Muscle of leg (tissue), 11 donors: ENCODE results near the gene FXYD6. TPM values are rescaled to one million over a fixed set of nuclear protein-coding genes. Genes with fewer than 3 reads are reported as not detected.

Experiments used
- DNase-seq: peaks from one replicate; pipeline ENCODE4 v3.0.0; 2013
- H3K27ac ChIP-seq: one replicate; pipeline ENCODE4 v1.5.1; 2013; ENCODE audit warnings: mild to moderate bottlenecking, low read length, control low read depth
- H3K27me3 ChIP-seq: one replicate; pipeline ENCODE4 v1.6.1; 2013; ENCODE audit warnings: low read length; ENCODE audit not compliant: control insufficient read depth, insufficient read depth
- H3K36me3 ChIP-seq: one replicate; pipeline ENCODE4 v1.6.1; 2013; ENCODE audit warnings: low read length; ENCODE audit not compliant: control insufficient read depth, insufficient read depth
- H3K4me1 ChIP-seq: one replicate; pipeline ENCODE4 v1.6.1; 2013; ENCODE audit warnings: low read length; ENCODE audit not compliant: control insufficient read depth, insufficient read depth
- H3K4me3 ChIP-seq: one replicate; pipeline ENCODE4 v1.5.1; 2013; ENCODE audit warnings: low read length, control low read depth
- H3K9me3 ChIP-seq: replicated peaks from 2 replicates; pipeline ENCODE4 v1.6.1; 2013; ENCODE audit warnings: low read depth, low read length; ENCODE audit not compliant: control insufficient read depth
- WGBS: methylation state at CpG from one replicate; pipeline ENCODE4 v1.1.5; 2013; ENCODE audit warnings: missing lambda C conversion rate; ENCODE audit not compliant: insufficient coverage; 5-methylcytosine and 5-hydroxymethylcytosine counted together
- polyA plus RNA-seq, 8 donors: library from polyadenylated mRNA; unstranded; fragments of 120-200 nt; gene quantifications; one replicate each; pipeline versions ENCODE4 v1.2.1 to v1.2.3, GENCODE V29; 2013; ENCODE audit warnings: inconsistent platforms in 1 of 8, low replicate concordance in 1 of 8; ENCODE audit not compliant: insufficient read length in 8 of 8, insufficient read depth in 1 of 8
- total RNA-seq: library from RNA; stranded (reverse); fragments of 120-200 nt; gene quantifications from one replicate; pipeline ENCODE4 v1.2.4, GENCODE V29; 2013

FXYD6 gene
- total and polyA plus RNA-seq, 9 donors: 103 to 209 (median 173) TPM

DNA sequence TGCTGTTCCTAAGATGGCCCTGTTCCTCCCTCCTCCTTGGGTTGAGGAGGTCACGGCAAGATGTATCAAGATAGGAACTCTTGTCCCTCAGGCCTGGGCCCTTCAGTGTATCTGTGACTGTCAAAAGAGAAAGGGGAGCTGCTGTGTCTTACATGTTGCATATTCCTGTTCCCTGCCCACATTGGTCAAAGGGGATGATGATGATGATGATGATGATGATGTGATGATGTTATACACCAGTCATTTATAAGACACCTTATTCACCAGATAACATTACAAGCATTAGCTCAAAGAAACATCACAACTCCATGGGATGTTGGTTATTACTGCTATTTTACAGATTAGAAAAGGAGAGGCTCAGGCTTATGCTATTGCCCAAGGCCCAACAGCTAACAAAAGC lies 13.7 kb downstream of the FXYD6 start:
- H3K27me3 ChIP-seq: no peaks in the 10 kb centered on the region
- peaks cover 14% of the 10 kb centered on the region for H3K36me3 ChIP-seq
- peak overlapping the region; percentile 85 for H3K27ac ChIP-seq
- H3K4me3 ChIP-seq: no peak overlapping the region
- peaks cover 65% of the 10 kb centered on the region for H3K4me1 ChIP-seq
- no CpG with 5 or more reads among the region's 1 CpG for WGBS
- no peak for DNase-seq
- H3K9me3 ChIP-seq: no peaks in the 10 kb centered on the region

GRCh38 chr11:117862019-117862725 lies 14.3 kb downstream of the FXYD6 start:
- Histone ChIP-seq H3K27me3 (no peaks in the 10 kb centered on the region), H3K4me3 (no peak overlapping the region), H3K36me3 (peaks cover 13% of the 10 kb centered on the region), H3K27ac (peak overlapping the region; percentile 85), H3K4me1 (peaks cover 65% of the 10 kb centered on the region), H3K9me3 (no peaks in the 10 kb centered on the region)
- 24% methylated on average over 8 of the region's 12 CpGs for WGBS
- no peak for DNase-seq

DNA sequence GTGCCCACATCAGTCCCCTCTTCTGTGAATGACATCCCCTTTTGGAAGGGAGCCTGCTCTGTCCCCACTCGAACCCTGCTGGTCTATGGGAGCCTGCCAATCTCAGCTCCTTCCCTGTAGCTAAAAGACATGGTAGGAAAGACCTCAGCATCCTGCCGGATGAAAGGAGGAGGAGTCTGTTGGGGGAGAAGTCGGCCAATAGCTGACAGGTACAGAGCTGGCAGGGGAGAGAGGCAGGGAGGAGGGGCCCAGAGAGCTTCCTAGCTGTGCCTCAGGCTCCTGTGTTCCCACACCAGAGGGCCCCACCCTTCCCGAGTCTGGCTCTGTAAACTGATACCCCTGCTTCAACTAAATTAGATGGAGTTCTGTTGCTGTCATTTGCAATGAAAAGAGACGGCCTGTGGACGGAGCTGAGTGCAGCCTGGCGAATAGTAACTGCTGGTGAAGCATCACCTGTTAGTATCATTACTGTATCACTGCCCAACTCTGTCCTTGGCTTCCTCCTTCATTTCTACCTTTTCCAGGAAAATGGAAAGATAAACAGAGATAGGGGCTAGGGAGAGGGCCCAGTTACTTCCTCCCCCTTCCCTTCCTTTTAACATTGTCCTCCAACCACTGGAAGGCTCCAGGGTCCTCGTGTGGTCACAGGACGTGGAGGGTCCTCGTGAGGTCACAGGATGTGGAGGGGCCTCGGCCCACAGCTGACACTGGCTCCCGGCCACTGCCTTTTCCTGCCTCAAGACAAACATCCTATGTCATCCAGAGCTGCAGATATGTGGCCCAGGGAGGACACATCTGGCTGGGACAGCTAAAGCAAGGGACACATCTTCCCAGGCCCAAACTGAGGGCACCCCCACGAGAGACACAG lies 15.1 kb downstream of the FXYD6 start:
- 24% methylated on average over 5 of the region's 13 CpGs for WGBS
- Histone ChIP-seq H3K4me1 (peaks cover 58% of the 10 kb centered on the region), H3K36me3 (peaks cover 10% of the 10 kb centered on the region), H3K27me3 (no peaks in the 10 kb centered on the region), H3K27ac (peak overlapping the region; percentile 85), H3K4me3 (no peak overlapping the region), H3K9me3 (no peaks in the 10 kb centered on the region)
- DNase-seq: peak; percentile 87

DNA sequence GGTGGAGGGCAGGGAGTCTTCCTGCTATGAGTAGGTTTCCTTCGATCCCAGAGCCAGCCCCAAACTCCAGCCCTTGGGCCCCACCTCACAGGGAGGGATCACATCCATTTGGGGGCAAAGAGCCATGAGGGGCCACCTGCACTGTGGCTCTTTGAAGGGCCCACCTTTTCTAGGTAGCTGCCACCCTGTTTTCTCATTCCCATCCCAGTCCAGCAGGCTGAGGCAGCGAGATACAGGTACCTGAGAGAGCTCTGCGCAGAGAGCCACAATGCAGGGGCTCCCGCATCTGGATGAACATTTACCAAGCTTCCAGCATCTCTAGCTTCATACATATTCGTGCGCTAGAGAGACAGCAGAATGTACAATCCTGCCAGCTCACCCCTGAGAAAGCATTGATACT lies 16.3 kb downstream of the FXYD6 start:
- DNase-seq: no peak
- H3K36me3 ChIP-seq: peaks cover 8% of the 10 kb centered on the region
- no peaks in the 10 kb centered on the region for H3K27me3 ChIP-seq
- H3K27ac ChIP-seq: peak overlapping the region; percentile 13
- peaks cover 52% of the 10 kb centered on the region for H3K4me1 ChIP-seq
- H3K9me3 ChIP-seq: no peaks in the 10 kb centered on the region
- 57% methylated on average over 6 of the region's 6 CpGs for WGBS
- no peak overlapping the region for H3K4me3 ChIP-seq

DNA sequence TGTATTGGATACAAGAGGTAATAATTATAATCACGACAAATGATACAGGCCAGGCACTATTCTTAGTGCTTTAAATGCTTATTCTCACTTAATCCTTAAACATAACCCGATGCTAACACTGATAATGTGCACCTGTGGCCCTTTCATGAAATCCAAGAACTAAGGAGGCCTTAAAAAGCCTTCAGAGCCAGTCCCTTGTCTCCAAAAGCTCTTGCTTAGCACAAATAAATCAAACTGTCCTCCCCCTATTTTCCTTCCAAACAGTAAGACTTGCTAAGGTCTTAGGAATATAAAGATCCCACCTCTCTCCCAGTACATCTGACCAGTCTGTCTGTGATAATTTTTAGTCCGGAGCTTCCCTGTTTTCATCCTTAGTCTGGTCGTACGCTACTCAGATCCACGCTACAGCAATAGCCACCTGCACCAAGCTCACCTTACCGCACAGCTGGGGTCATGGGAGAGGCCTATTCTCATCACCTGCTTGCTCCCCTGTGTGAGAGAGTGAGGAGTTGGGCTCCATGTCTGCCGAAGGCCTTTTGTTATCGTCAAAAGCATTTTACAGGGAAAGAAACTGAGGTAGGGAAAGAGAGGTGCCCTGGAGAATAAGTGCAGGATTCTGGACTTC lies 16.9 kb downstream of the FXYD6 start:
- Histone ChIP-seq H3K4me1 (peaks cover 52% of the 10 kb centered on the region), H3K27me3 (no peaks in the 10 kb centered on the region), H3K36me3 (peaks cover 8% of the 10 kb centered on the region), H3K27ac (peak overlapping the region; percentile 13), H3K4me3 (no peak overlapping the region), H3K9me3 (no peaks in the 10 kb centered on the region)
- 53% methylated on average over 2 of the region's 9 CpGs for WGBS
- no peak for DNase-seq

- Histone ChIP-seq H3K4me3 (no peak overlapping the region), H3K36me3 (peaks cover 12% of the 10 kb centered on the region), H3K27ac (peak overlapping the region; percentile 13), H3K9me3 (no peaks in the 10 kb centered on the region), H3K27me3 (no peaks in the 10 kb centered on the region), H3K4me1 (peaks cover 52% of the 10 kb centered on the region)
- WGBS: 90% methylated on average over 6 of the region's 10 CpGs
- DNase-seq: no peak
These were observed 17.4 kb downstream of the FXYD6 start for GRCh38 chr11:117859061-117859460.

DNA sequence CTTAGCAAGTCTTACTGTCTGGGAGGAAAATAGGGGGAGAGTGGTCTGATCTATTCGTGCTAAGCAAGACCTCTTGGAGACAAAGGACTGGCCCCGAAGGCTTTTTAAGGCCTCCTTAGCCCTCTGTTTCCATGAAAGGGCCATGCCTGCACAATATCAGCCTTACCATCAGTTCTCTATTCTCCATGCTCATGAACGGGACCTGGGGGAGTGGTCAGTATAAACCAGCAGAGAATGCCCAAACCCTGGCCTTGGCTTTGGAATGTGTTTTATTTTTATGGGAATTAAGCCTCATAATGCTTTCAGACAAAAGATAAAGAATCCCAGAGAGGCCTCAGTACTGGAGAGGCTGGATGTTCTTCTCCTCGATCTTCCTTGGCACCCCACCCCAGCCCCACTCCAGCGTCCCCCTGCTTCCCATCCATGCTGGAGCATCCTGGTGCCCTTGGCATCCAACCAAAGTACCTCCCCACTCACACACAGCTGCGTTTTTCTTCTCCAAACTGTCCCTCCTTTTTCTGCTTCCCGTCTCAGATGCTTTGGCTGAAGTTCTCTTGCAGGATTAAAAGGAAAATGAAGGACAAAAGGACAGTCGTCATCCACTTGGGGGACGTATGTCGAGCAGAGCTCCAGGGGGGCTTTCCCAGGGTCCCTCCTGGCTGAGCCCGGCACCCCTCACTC lies 18.6 kb downstream of the FXYD6 start:
- H3K36me3 ChIP-seq: peaks cover 12% of the 10 kb centered on the region
- H3K4me3 ChIP-seq: no peak overlapping the region
- peak; percentile 60 for DNase-seq
- H3K27ac ChIP-seq: peak overlapping the region; percentile 84
- H3K4me1 ChIP-seq: peaks cover 50% of the 10 kb centered on the region
- 26% methylated on average over 7 of the region's 11 CpGs for WGBS
- peaks cover 3% of the 10 kb centered on the region for H3K9me3 ChIP-seq
- H3K27me3 ChIP-seq: no peaks in the 10 kb centered on the region

DNA sequence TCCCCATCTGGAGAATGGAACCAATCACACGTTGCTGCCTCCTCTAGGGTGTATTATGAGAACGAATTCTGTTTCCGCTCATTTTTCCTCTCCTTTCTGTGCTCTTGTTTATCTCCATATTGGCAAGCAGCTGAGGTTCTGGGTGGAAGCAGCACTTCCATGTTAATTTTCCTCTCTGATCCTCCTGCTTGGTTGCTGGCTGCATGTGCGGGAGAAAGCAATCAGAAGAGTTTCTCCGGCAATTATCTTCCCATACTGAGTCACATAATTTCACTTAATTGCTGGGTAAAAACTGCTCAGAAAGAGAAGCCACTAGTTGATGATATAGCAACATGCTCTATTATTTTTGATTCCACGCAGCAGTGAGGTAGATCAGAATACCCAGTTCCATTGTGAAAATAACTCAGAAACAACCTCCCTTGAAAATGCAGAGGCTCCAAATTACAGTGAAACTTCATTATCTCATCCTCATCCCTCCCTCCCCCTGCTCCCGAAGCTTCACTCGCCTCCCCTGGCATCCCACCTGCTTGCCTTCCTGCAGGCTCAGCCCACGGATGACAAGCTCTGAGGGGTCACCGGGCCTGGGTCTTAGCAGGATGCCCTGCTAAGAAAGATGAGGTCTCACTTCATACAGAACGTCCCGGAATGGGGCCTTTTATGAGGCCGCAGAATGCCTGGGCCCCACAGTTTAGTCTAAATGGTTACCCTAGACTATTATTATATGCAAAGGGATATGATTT lies 20.4 kb downstream of the FXYD6 start:
- WGBS: 80% methylated on average over 8 of the region's 13 CpGs
- DNase-seq: no peak
- H3K36me3 ChIP-seq: peaks cover 9% of the 10 kb centered on the region
- H3K4me1 ChIP-seq: peaks cover 40% of the 10 kb centered on the region
- H3K27me3 ChIP-seq: no peaks in the 10 kb centered on the region
- peaks cover 8% of the 10 kb centered on the region for H3K9me3 ChIP-seq
- no peak overlapping the region for H3K4me3 ChIP-seq
- H3K27ac ChIP-seq: no peak overlapping the region

DNA sequence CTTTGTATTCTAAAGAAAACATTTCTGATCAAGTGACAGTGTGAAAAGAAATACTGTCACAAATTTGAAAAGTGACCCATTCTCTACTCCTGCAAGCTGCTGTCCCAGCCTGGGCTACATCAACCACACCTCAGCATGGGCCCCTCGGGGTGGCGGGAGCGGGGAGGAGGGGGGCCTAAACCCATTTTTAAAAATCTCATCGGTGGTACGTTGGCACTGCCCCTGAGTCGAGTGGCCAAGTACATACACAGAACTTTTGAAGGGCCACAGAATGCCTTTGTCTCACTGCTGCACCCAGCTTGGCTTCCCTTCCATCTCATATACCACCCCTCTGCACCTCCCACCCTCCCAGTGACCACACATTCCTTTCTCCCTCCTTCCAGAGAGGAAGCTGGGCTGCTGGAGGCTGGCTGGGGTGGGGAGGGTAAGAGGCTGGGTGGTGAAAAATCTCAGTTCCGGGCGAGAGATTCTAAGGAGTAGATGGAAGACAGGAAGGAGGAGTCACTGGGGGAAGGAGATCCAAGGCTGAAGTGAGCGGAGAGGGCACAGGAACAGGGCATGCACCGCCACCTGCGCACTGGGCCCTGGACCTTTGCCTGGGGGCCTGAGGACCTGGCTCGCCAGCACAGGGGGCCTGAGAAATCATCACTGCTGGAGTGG lies 21.1 kb downstream of the FXYD6 start:
- Histone ChIP-seq H3K9me3 (peaks cover 8% of the 10 kb centered on the region), H3K27me3 (no peaks in the 10 kb centered on the region), H3K4me1 (peaks cover 34% of the 10 kb centered on the region), H3K36me3 (peaks cover 6% of the 10 kb centered on the region), H3K27ac (no peak overlapping the region), H3K4me3 (no peak overlapping the region)
- 91% methylated on average over 9 of the region's 12 CpGs for WGBS
- no peak for DNase-seq
